ENCODE measurements around the gene HOXA2. TPM values are rescaled to one million over a fixed set of nuclear protein-coding genes. Genes with fewer than 3 reads are reported as not detected.

HOXA2 gene
- total and polyA plus RNA-seq, 2 of the 8 experiments (the other 6 are each of a cell fraction or from before 2014, with no cell fraction given), result not detected

GRCh38 chr7:27073076-27073475 lies 29.4 kb downstream of the HOXA2 start (continued):
- TF ChIP-seq POU5F1 (IDR thresholded peaks at IDR 0.05; ENCODE audit: low read depth, low read length) (no peak), CBX5 (IDR thresholded peaks at IDR 0.05; ENCODE audit: low read depth, low read length) (no peak), KDM4A (IDR thresholded peaks at IDR 0.05; ENCODE audit: low read depth, low read length, severe bottlenecking) (no peak), EZH2 (IDR thresholded peaks at IDR 0.05; ENCODE audit: low read depth, low read length, severe bottlenecking) (no peak), ASH2L (IDR thresholded peaks at IDR 0.05; ENCODE audit: low read length) (no peak), JUND (IDR thresholded peaks at IDR 0.05; ENCODE audit: low read length) (no peak), JUN (IDR thresholded peaks at IDR 0.05; ENCODE audit: low read depth, low read length) (no peak)
